Stimulated activated CD4-positive, alpha-beta T cell treated with anti-CD3 and anti-CD28 coated beads, Interleukin-4, amount 100 ng/mL, for 4 hours (primary cell): ENCODE results near the gene KIAA1755.

ENCODE experiments used
- DNase-seq, 2 experiments: peaks; one replicate each; pipeline ENCODE4 v3.0.0-alpha.2; 2020

Gene KIAA1755

GRCh38 chr20:38260378-38261053, at the start of gene KIAA1755:
Gene KIAA1755 (minus strand): TSS chr20:38260735. CDS start chr20:38260500, 235 bp downstream.
- no peak for DNase-seq

- no peak for DNase-seq
These were observed 47.9 kb upstream of the KIAA1755 start for GRCh38 chr20:38308447-38308846.

- DNase-seq: no peak
These were observed 47.5 kb upstream of the KIAA1755 start for GRCh38 chr20:38308047-38308438.

- no peak for DNase-seq
These were observed 47.0 kb upstream of the KIAA1755 start for GRCh38 chr20:38307371-38308046.

- no peak for DNase-seq
These were observed 45.8 kb upstream of the KIAA1755 start for GRCh38 chr20:38306379-38306778.

GRCh38 chr20:38305541-38305940, 45.0 kb upstream of the KIAA1755 start:
- no peak for DNase-seq

- no peak for DNase-seq
These were observed 44.4 kb upstream of the KIAA1755 start for GRCh38 chr20:38304845-38305447.

GRCh38 chr20:38303908-38304379, 43.4 kb upstream of the KIAA1755 start, which contains the start of gene BPI:
Gene BPI (plus strand): TSS chr20:38304156. CDS start chr20:38304224, 68 bp downstream.
- no peak for DNase-seq

- no peak for DNase-seq
These were observed 42.3 kb upstream of the KIAA1755 start for GRCh38 chr20:38302786-38303185.

GRCh38 chr20:38301309-38301708, 40.8 kb upstream of the KIAA1755 start:
- DNase-seq: no peak

GRCh38 chr20:38300438-38300837, 39.9 kb upstream of the KIAA1755 start:
- no peak for DNase-seq

GRCh38 chr20:38299963-38300362, 39.4 kb upstream of the KIAA1755 start:
- DNase-seq: no peak

GRCh38 chr20:38298768-38299288, 38.3 kb upstream of the KIAA1755 start:
- no peak for DNase-seq

- DNase-seq: no peak
These were observed 37.6 kb upstream of the KIAA1755 start for GRCh38 chr20:38297916-38298674.

- no peak for DNase-seq
These were observed 35.9 kb upstream of the KIAA1755 start for GRCh38 chr20:38296433-38296832.

GRCh38 chr20:38295811-38296210, 35.3 kb upstream of the KIAA1755 start:
- no peak for DNase-seq

- DNase-seq: no peak
These were observed 33.6 kb upstream of the KIAA1755 start for GRCh38 chr20:38294076-38294591.

GRCh38 chr20:38293491-38294065, 33.0 kb upstream of the KIAA1755 start:
- no peak for DNase-seq

GRCh38 chr20:38291966-38292365, 31.4 kb upstream of the KIAA1755 start:
- no peak for DNase-seq

- DNase-seq: no peak
These were observed 30.6 kb upstream of the KIAA1755 start for GRCh38 chr20:38290829-38291814.
